MM.1S (cell line): ENCODE measurements around the gene ACAD11.

Experiments
- CTCF ChIP-seq: fragments of 300-600 bp; sonication (generic); IDR thresholded peaks from 2 replicates; pipeline ENCODE4 v1.5.1; 2016; ENCODE audit warnings: antibody characterized with exemption, low read length, mixed read lengths
- EZH2 ChIP-seq: fragments of 300-600 bp; sonication (generic); optimal IDR thresholded peaks from 2 replicates; pipeline ENCODE3; 2017; ENCODE audit warnings: low read depth, mild to moderate bottlenecking, antibody characterized with exemption, low read length, mixed read lengths

DNA sequence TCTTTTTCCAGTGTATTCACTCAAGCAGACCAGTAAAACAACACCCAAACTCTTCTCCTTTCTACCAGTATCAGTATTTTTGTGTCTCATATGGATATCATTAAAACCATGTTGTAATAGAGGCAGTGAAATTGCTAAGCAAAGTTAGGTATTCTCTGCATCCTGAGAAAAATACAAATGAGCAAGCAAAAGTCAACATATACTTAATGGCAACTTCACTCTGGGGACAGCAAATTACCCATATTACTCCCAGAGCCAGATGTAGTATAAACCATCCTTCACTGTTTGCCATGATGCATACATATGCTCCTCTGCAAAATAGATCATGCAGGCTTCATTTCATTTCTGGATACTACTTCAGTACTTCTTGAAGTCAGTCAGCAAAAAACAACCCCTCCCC, 22.6 kb upstream of the ACAD11 start:
- no peak for TF ChIP-seq CTCF
- TF ChIP-seq EZH2 = no peak
